B cell (primary cell): Measurements from ENCODE around the gene ZDHHC24. TPM values are rescaled to one million over a fixed set of nuclear protein-coding genes. Genes with fewer than 3 reads are reported as not detected.
"Not testable (repeated sequence)": the region's sequence is repeated elsewhere in the genome, so short reads cannot be mapped to it uniquely, and the experiment has no call there.

ENCODE experiments used
- ATAC-seq: fragments of 200-7000 bp; cut with Tn5 transposase; one replicate; pipeline ENCODE4 v1.10.0; 2021; ENCODE audit warnings: low read depth, mild to moderate bottlenecking, moderate number of reproducible peaks, moderate library complexity
- CTCF ChIA-PET: fragments of 350-600 bp; sonication (Branson Sonifier 250); formaldehyde crosslinking; loops from one replicate; lab custom pipeline; 2021; ENCODE audit warnings: antibody characterized with exemption, inconsistent platforms; lab: Charles Lee
- POLR2A ChIA-PET: fragments of 350-600 bp; sonication (Branson Sonifier 250); formaldehyde crosslinking; loops from one replicate; lab custom pipeline; 2021; ENCODE audit warnings: antibody characterized with exemption; lab: Charles Lee
- DNase-seq: peaks from one replicate; pipeline ENCODE4 v3.0.0; 2013
- H2AFZ ChIP-seq: 2 replicates; pipeline ENCODE4 v1.6.1; 2012; ENCODE audit warnings: mild to moderate bottlenecking, low read depth, low read length; ENCODE audit not compliant: insufficient read depth, poor library complexity, severe bottlenecking
- H3K27ac ChIP-seq, 2 donors: 1 replicate in 1 of 2; 2 replicates in 1 of 2; pipeline ENCODE4 v1.5.1; 2012 to 2013; ENCODE audit warnings: low read length in 2 of 2, mild to moderate bottlenecking in 2 of 2, moderate library complexity in 1 of 2
- H3K27me3 ChIP-seq, 4 experiments: fragments of 200-600 bp in 1 of 4; sonication (generic) in 1 of 4; replicated peaks in 1 of 4; 1 replicate in 2 of 4; 2 replicates in 2 of 4; pipeline versions ENCODE4 v1.6.1 to v1.7.0; 2013 to 2016; ENCODE audit warnings: low read length in 3 of 4, mild to moderate bottlenecking in 2 of 4, mixed read lengths in 1 of 4, moderate library complexity in 1 of 4; ENCODE audit not compliant: insufficient read depth in 4 of 4, control insufficient read depth in 3 of 4; ENCODE audit errors: control extremely low read depth in 1 of 4
- H3K36me3 ChIP-seq, 2 experiments: replicated peaks in 1 of 2; 1 replicate in 1 of 2; 2 replicates in 1 of 2; pipeline versions ENCODE4 v1.6.1 to v1.7.1; 2013; ENCODE audit warnings: low read length in 1 of 2; ENCODE audit not compliant: insufficient read depth in 2 of 2, control insufficient read depth in 1 of 2; ENCODE audit errors: control extremely low read depth in 1 of 2, extremely low read depth in 1 of 2
- H3K4me1 ChIP-seq, 2 donors: fragments of 200-600 bp in 1 of 2; sonication (generic) in 1 of 2; 1 replicate in 1 of 2; 2 replicates in 1 of 2; pipeline versions ENCODE4 v1.5.1 to v1.6.1; 2013 to 2017; ENCODE audit warnings: low read length in 2 of 2; ENCODE audit not compliant: control insufficient read depth in 2 of 2, insufficient read depth in 2 of 2
- H3K4me2 ChIP-seq: replicated peaks from 2 replicates; pipeline ENCODE3; 2012; ENCODE audit warnings: mild to moderate bottlenecking, low read depth, low read length; ENCODE audit not compliant: poor library complexity, severe bottlenecking
- H3K4me3 ChIP-seq, 5 experiments: fragments of 200-600 bp in 1 of 5; sonication (generic) in 1 of 5; 1 replicate in 3 of 5; 2 replicates in 2 of 5; pipeline versions ENCODE4 v1.5.1 to v1.7.0; 2011 to 2016; ENCODE audit warnings: low read length in 4 of 5, mild to moderate bottlenecking in 4 of 5, low read depth in 2 of 5, control low read depth in 1 of 5, moderate library complexity in 1 of 5; ENCODE audit not compliant: insufficient read depth in 1 of 5; ENCODE audit errors: control extremely low read depth in 1 of 5, extremely low read depth in 1 of 5
- H3K79me2 ChIP-seq: fragments of 200-600 bp; sonication (generic); one replicate; pipeline ENCODE4 v1.6.0; 2016; ENCODE audit warnings: low read length; ENCODE audit not compliant: control insufficient read depth, insufficient read depth
- H3K9ac ChIP-seq: fragments of 200-600 bp; sonication (generic); 2 replicates; pipeline ENCODE4 v1.6.1; 2017; ENCODE audit warnings: mild to moderate bottlenecking, low read length, moderate library complexity
- H3K9me3 ChIP-seq, 3 donors: one replicate each; pipeline versions ENCODE4 v1.6.1 to v1.7.1; 2013; ENCODE audit warnings: low read length in 2 of 3; ENCODE audit not compliant: control insufficient read depth in 2 of 3, insufficient read depth in 1 of 3; ENCODE audit errors: control extremely low read depth in 1 of 3
- H4K20me1 ChIP-seq: 2 replicates; pipeline ENCODE4 v1.6.0; 2012; ENCODE audit warnings: mild to moderate bottlenecking, low read length; ENCODE audit not compliant: insufficient read depth, control insufficient read depth, poor library complexity, severe bottlenecking
- H3K27ac Mint-ChIP-seq: one replicate; pipeline ENCODE4 v1.8.0; 2021; ENCODE audit warnings: mixed read lengths
- H3K27me3 Mint-ChIP-seq: one replicate; pipeline ENCODE4 v1.8.0; 2021; ENCODE audit warnings: mixed read lengths
- H3K4me1 Mint-ChIP-seq: one replicate; pipeline ENCODE4 v1.8.0; 2021; ENCODE audit warnings: mixed read lengths
- H3K4me3 Mint-ChIP-seq: one replicate; pipeline ENCODE4 v1.8.0; 2021; ENCODE audit warnings: mixed read lengths
- H3K9me3 Mint-ChIP-seq: one replicate; pipeline ENCODE4 v1.8.0; 2022; ENCODE audit warnings: mixed read lengths; ENCODE audit not compliant: insufficient read depth
- CTCF ChIP-seq: fragments of 200-600 bp; IDR thresholded peaks from one replicate; pipeline ENCODE4 v1.8.0; 2022; ENCODE audit warnings: antibody characterized with exemption, mild to moderate bottlenecking
- EZH2 ChIP-seq: IDR thresholded peaks from 2 replicates; pipeline ENCODE4 v1.6.1; 2012; ENCODE audit warnings: borderline replicate concordance, low read depth, mild to moderate bottlenecking, moderate library complexity, low read length; ENCODE audit not compliant: insufficient read depth, poor library complexity, severe bottlenecking
- WGBS: methylation state at CpG from one replicate; pipeline ENCODE4 v1.1.5; 2013; ENCODE audit warnings: missing lambda C conversion rate; ENCODE audit not compliant: insufficient coverage; 5-methylcytosine and 5-hydroxymethylcytosine counted together
- intact Hi-C: fragments of 100-400 bp; cut with micrococcal nuclease; formaldehyde crosslinking; loops from one replicate; pipeline ENCODE4 v1.10.0; 2022
- polyA plus RNA-seq: library from polyadenylated mRNA; depleted of rRNA; stranded (reverse); fragments of >200 nt; gene quantifications from 2 replicates; pipeline ENCODE4 v1.2.3, GENCODE V29; 2012
- total RNA-seq, 2 donors: library from RNA; stranded (reverse); fragments of 120-200 nt in 1 of 2; gene quantifications; 1 replicate in 1 of 2; 2 replicates in 1 of 2; pipeline versions ENCODE4 v1.2.3 to v1.2.4, GENCODE V29; 2013 to 2022

The ZDHHC24 gene
- total and polyA plus RNA-seq, 2 donors (not counting 1 experiment from before 2014, with no cell fraction given), result 29.7 to 32.6 TPM

- H3K27ac ChIP-seq, result no peak overlapping the region
- intact Hi-C loops, result no loop called here
- no peak overlapping the region for H3K4me2 ChIP-seq
- H3K9ac ChIP-seq, result no peak overlapping the region
- no peaks in the 10 kb centered on the region for H3K9me3 ChIP-seq
- TF ChIP-seq CTCF (no peak), EZH2 (no peak)
- DNase-seq (no peak), ATAC-seq (no peak)
- H4K20me1 ChIP-seq, result no peaks in the 10 kb centered on the region
- no peaks in the 10 kb centered on the region for H3K27me3 ChIP-seq
- H3K4me1 ChIP-seq, result peaks cover 26 to 32% of the 10 kb centered on the region in 2 donors
- H3K27ac Mint-ChIP-seq, result peak overlapping the region; percentile 78
- no peaks in the 10 kb centered on the region for H3K27me3 Mint-ChIP-seq
- POLR2A ChIA-PET, result interaction anchor here (0.6 kb wide), 1 partner anchor 72 kb away, joined by 3 read pairs; no protein-coding TSS in a partner anchor
- CTCF ChIA-PET, result interaction anchor here (6.4 kb wide), 1 partner anchor 137 kb away, joined by 58 read pairs; the partner anchor contains the start of gene RBM4B
- H3K4me3 ChIP-seq, result no peak overlapping the region
- no peaks in the 10 kb centered on the region for H3K9me3 Mint-ChIP-seq
- H3K36me3 ChIP-seq, result peaks cover 0 to 31% of the 10 kb centered on the region in 2 experiments
- WGBS, result 92% methylated on average over 4 of the region's 4 CpGs
- H3K79me2 ChIP-seq, result peaks cover 10% of the 10 kb centered on the region
- H3K4me3 Mint-ChIP-seq, result peak overlapping the region; percentile 3
- peaks cover 41% of the 10 kb centered on the region for H3K4me1 Mint-ChIP-seq
- no peak overlapping the region for H2AFZ ChIP-seq
These were observed 4.0 kb downstream of the ZDHHC24 start for GRCh38 chr11:66541892-66542291.

- H3K79me2 ChIP-seq, ATAC-seq, DNase-seq, H3K4me3 ChIP-seq, H3K9ac ChIP-seq, H4K20me1 ChIP-seq, H3K9me3 Mint-ChIP-seq, H2AFZ ChIP-seq, H3K9me3 ChIP-seq, intact Hi-C loops, H3K27me3 ChIP-seq, CTCF ChIA-PET, H3K4me2 ChIP-seq, H3K27me3 Mint-ChIP-seq, H3K27ac ChIP-seq, H3K4me3 Mint-ChIP-seq, H3K27ac Mint-ChIP-seq: not testable (repeated sequence)
- 100% methylated on average over 2 of the region's 8 CpGs for WGBS
- POLR2A ChIA-PET, result interaction anchor here (0.7 kb wide), 1 partner anchor 55 kb away, joined by 4 read pairs; no protein-coding TSS in a partner anchor
- peaks cover 34% of the 10 kb centered on the region for H3K4me1 Mint-ChIP-seq
- H3K36me3 ChIP-seq, result peaks cover 1 to 36% of the 10 kb centered on the region in 2 experiments
- H3K4me1 ChIP-seq, result peaks cover 21 to 24% of the 10 kb centered on the region in 2 donors
These were observed 5.2 kb downstream of the ZDHHC24 start for GRCh38 chr11:66540598-66540997.
